ENCODE results near the gene ZNF629.
A peak's percentile ranks its signal among the peaks of the same experiment; 100 is the strongest.

The ZNF629 gene

DNA sequence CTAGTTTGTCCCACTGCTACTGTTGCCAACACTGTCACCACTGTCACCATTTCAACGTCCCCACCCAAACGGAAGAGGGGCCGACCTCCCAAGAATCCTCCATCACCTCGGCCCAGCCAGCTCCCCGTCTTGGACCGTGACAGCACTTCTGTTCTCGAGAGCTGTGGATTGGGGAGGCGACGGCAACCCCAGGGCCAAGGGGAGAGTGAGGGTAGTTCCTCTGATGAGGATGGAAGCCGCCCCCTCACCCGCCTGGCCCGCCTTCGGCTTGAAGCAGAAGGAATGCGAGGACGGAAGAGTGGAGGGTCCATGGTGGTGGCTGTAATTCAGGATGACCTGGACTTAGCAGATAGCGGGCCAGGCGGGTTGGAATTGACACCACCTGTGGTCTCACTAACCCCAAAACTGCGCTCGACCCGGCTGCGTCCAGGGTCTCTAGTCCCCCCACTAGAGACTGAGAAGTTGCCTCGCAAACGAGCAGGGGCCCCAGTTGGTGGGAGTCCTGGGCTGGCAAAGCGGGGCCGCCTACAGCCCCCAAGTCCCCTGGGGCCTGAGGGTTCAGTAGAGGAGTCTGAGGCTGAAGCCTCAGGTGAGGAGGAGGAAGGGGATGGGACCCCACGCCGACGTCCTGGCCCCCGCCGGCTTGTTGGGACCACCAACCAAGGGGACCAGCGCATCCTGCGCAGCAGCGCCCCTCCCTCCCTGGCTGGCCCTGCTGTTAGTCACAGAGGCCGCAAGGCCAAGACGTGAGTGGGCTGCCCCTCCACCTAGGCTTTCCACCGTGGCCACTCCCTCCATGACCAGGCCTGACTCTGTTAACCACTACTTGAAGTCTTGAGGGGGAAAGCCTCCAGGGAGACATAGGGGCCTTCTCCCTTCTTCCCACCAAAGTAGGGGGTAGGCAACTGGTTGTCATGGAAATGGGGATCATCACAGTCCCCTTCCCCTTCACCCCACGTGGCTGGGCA lies 47.7 kb downstream of the ZNF629 start:
- no peak for DNase-seq (ENCODE audit: low read depth)

GRCh38 chr16:30737794-30738648 lies 49.0 kb downstream of the ZNF629 start:
- TF ChIP-seq, protein P1, sequence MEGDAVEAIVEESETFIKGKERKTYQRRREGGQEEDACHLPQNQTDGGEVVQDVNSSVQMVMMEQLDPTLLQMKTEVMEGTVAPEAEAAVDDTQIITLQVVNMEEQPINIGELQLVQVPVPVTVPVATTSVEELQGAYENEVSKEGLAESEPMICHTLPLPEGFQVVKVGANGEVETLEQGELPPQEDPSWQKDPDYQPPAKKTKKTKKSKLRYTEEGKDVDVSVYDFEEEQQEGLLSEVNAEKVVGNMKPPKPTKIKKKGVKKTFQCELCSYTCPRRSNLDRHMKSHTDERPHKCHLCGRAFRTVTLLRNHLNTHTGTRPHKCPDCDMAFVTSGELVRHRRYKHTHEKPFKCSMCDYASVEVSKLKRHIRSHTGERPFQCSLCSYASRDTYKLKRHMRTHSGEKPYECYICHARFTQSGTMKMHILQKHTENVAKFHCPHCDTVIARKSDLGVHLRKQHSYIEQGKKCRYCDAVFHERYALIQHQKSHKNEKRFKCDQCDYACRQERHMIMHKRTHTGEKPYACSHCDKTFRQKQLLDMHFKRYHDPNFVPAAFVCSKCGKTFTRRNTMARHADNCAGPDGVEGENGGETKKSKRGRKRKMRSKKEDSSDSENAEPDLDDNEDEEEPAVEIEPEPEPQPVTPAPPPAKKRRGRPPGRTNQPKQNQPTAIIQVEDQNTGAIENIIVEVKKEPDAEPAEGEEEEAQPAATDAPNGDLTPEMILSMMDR (IDR thresholded peaks at IDR 0.05; ENCODE audit: insufficient read depth, low read depth, low read length, missing control alignments) = no peak
- no peak for DNase-seq (ENCODE audit: low read depth)

More for the DNA sequence above, 47.7 kb downstream of the ZNF629 start:
- no peak overlapping the region for H3K4me3 ChIP-seq (ENCODE audit: low read depth, low read length)
- TF ChIP-seq, protein P1 (IDR thresholded peaks at IDR 0.05; ENCODE audit: insufficient read depth, low read depth, low read length, missing control alignments) = no peak

DNA sequence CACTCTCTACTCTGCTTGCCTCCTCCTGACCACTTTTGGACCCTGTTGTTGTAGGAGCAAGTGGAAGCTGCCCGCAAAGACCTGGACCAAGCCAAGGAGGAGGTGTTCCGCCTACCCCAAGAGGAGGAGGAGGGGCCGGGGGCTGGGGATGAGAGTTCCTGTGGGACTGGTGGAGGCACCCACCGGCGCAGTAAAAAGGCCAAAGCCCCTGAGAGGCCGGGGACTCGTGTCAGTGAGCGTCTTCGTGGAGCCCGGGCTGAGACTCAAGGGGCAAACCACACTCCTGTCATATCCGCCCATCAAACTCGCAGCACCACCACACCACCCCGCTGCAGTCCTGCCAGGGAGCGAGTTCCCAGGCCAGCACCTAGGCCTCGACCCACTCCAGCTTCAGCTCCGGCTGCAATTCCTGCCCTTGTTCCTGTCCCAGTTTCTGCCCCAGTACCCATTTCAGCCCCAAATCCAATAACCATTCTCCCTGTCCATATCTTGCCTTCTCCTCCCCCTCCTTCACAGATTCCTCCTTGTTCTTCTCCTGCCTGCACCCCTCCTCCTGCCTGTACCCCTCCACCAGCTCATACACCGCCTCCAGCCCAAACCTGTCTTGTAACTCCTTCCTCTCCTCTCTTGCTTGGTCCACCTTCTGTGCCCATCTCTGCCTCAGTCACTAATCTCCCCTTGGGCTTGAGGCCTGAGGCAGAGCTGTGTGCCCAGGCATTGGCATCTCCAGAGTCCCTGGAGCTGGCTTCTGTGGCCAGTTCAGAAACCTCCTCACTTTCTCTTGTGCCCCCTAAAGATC lies 49.8 kb downstream of the ZNF629 start:
- no peak for DNase-seq (ENCODE audit: low read depth)
- TF ChIP-seq, protein P1 (IDR thresholded peaks at IDR 0.05; ENCODE audit: insufficient read depth, low read depth, low read length, missing control alignments) = no peak
- H3K4me3 ChIP-seq (ENCODE audit: low read depth, low read length) = no peak overlapping the region

More at GRCh38 chr16:30737794-30738648, 49.0 kb downstream of the ZNF629 start:
- H3K4me3 ChIP-seq (ENCODE audit: low read depth, low read length) = no peak overlapping the region

DNA sequence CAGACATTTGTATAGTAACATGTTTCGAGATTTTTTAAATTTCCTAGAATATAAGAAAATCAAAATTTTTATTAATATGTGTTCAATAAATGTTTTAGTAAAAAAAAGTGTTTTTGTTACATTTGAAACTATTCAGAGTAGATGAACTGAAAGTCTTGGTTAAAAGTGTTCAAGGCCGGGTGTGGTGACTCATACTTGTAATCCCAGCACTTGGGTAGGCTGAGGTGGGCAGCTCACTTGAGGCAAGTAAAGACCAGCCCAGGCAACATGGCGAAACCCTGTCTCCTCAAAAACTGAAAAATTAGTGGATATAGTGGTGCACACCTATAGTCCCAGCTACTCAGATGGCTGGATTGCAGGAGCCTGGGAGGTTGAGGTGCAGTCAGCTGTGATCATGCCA lies 55.6 kb downstream of the ZNF629 start:
- no peak overlapping the region for H3K4me3 ChIP-seq (ENCODE audit: low read depth, low read length)
- peak; percentile 31 for DNase-seq (ENCODE audit: low read depth)

GRCh38 chr16:30728899-30729672 lies 57.9 kb downstream of the ZNF629 start:
- no peak overlapping the region for H3K4me3 ChIP-seq (ENCODE audit: low read depth, low read length)
- DNase-seq (ENCODE audit: low read depth) = no peak
- TF ChIP-seq, protein P1 (IDR thresholded peaks at IDR 0.05; ENCODE audit: insufficient read depth, low read depth, low read length, missing control alignments) = no peak

More for the DNA sequence above, 55.6 kb downstream of the ZNF629 start:
- TF ChIP-seq, protein P1 (IDR thresholded peaks at IDR 0.05; ENCODE audit: insufficient read depth, low read depth, low read length, missing control alignments) = no peak
